ENCODE results near the gene FAHD2A.
"Not testable (repeated sequence)": the region's sequence is repeated elsewhere in the genome, so short reads cannot be mapped to it uniquely, and the experiment has no call there.

Gene FAHD2A

GRCh38 chr2:95392730-95393455, 9.6 kb upstream of the FAHD2A start:
- no peaks in the 10 kb centered on the region for H3K9me3 Mint-ChIP-seq
- H3K36me3 Mint-ChIP-seq (ENCODE audit: low read depth): no peaks in the 10 kb centered on the region
- no peaks in the 10 kb centered on the region for H3K27me3 Mint-ChIP-seq
- no peaks in the 10 kb centered on the region for H3K4me1 Mint-ChIP-seq (ENCODE audit: low read depth)
- H3K4me3 Mint-ChIP-seq: no peak overlapping the region
- H3K27ac Mint-ChIP-seq: no peak overlapping the region

GRCh38 chr2:95393901-95394300, 8.6 kb upstream of the FAHD2A start:
- H3K27me3 Mint-ChIP-seq: no peaks in the 10 kb centered on the region
- no peaks in the 10 kb centered on the region for H3K4me1 Mint-ChIP-seq (ENCODE audit: low read depth)
- H3K9me3 Mint-ChIP-seq: no peaks in the 10 kb centered on the region
- no peak overlapping the region for H3K4me3 Mint-ChIP-seq
- H3K36me3 Mint-ChIP-seq (ENCODE audit: low read depth): no peaks in the 10 kb centered on the region
- no peak overlapping the region for H3K27ac Mint-ChIP-seq

- Mint-ChIP-seq H3K27me3 (no peaks in the 10 kb centered on the region), H3K4me1 (ENCODE audit: low read depth) (peaks cover 18% of the 10 kb centered on the region), H3K36me3 (ENCODE audit: low read depth) (peaks cover 3% of the 10 kb centered on the region), H3K27ac (no peak overlapping the region), H3K9me3 (no peaks in the 10 kb centered on the region), H3K4me3 (no peak overlapping the region)
Measured at GRCh38 chr2:95399061-95399460, 3.4 kb upstream of the FAHD2A start.

- Mint-ChIP-seq H3K4me1 (ENCODE audit: low read depth) (peaks cover 22% of the 10 kb centered on the region), H3K27ac (peak overlapping the region; percentile 77), H3K4me3 (peak overlapping the region; percentile 98), H3K9me3 (no peaks in the 10 kb centered on the region), H3K27me3 (no peaks in the 10 kb centered on the region), H3K36me3 (ENCODE audit: low read depth) (peaks cover 3% of the 10 kb centered on the region)
Measured at GRCh38 chr2:95401480-95401879, 1.0 kb upstream of the FAHD2A start.

- Mint-ChIP-seq H3K27ac (peak overlapping the region; percentile 77), H3K4me3 (peak overlapping the region; percentile 98), H3K4me1 (ENCODE audit: low read depth) (peaks cover 22% of the 10 kb centered on the region)
- H3K27me3 Mint-ChIP-seq; H3K36me3 Mint-ChIP-seq (ENCODE audit: low read depth); H3K9me3 Mint-ChIP-seq: not testable (repeated sequence)
Measured at GRCh38 chr2:95402004-95402369, 521 bp upstream of the FAHD2A start.

- H3K27me3 Mint-ChIP-seq, H3K9me3 Mint-ChIP-seq: not testable (repeated sequence)
- H3K27ac Mint-ChIP-seq: peak overlapping the region; percentile 89
- peaks cover 22% of the 10 kb centered on the region for H3K4me1 Mint-ChIP-seq (ENCODE audit: low read depth)
- H3K4me3 Mint-ChIP-seq: peak overlapping the region; percentile 98
- H3K36me3 Mint-ChIP-seq (ENCODE audit: low read depth): peaks cover 15% of the 10 kb centered on the region
Measured at GRCh38 chr2:95403204-95403721, 755 bp downstream of the FAHD2A start.

GRCh38 chr2:95403824-95404223, 1.3 kb downstream of the FAHD2A start:
- H3K4me1 Mint-ChIP-seq (ENCODE audit: low read depth): peaks cover 22% of the 10 kb centered on the region
- not testable (repeated sequence) for H3K27ac Mint-ChIP-seq
- H3K4me3 Mint-ChIP-seq: peak overlapping the region; percentile 98

GRCh38 chr2:95404676-95405075, 2.2 kb downstream of the FAHD2A start:
- H3K9me3 Mint-ChIP-seq, H3K27me3 Mint-ChIP-seq, H3K27ac Mint-ChIP-seq: not testable (repeated sequence)
- peaks cover 22% of the 10 kb centered on the region for H3K4me1 Mint-ChIP-seq (ENCODE audit: low read depth)
- peak overlapping the region; percentile 44 for H3K4me3 Mint-ChIP-seq
- peaks cover 23% of the 10 kb centered on the region for H3K36me3 Mint-ChIP-seq (ENCODE audit: low read depth)

More at GRCh38 chr2:95403824-95404223, 1.3 kb downstream of the FAHD2A start:
- H3K36me3 Mint-ChIP-seq (ENCODE audit: low read depth): peaks cover 21% of the 10 kb centered on the region
- not testable (repeated sequence) for H3K27me3 Mint-ChIP-seq, H3K9me3 Mint-ChIP-seq

GRCh38 chr2:95411239-95411638, 8.7 kb downstream of the FAHD2A start:
- H3K27ac Mint-ChIP-seq; H3K9me3 Mint-ChIP-seq; H3K4me3 Mint-ChIP-seq; H3K27me3 Mint-ChIP-seq; H3K4me1 Mint-ChIP-seq (ENCODE audit: low read depth): not testable (repeated sequence)
- H3K36me3 Mint-ChIP-seq (ENCODE audit: low read depth): peaks cover 32% of the 10 kb centered on the region

GRCh38 chr2:95414015-95414594, 11.6 kb downstream of the FAHD2A start:
- not testable (repeated sequence) for H3K27ac Mint-ChIP-seq; H3K4me1 Mint-ChIP-seq (ENCODE audit: low read depth); H3K27me3 Mint-ChIP-seq; H3K4me3 Mint-ChIP-seq; H3K9me3 Mint-ChIP-seq
- H3K36me3 Mint-ChIP-seq (ENCODE audit: low read depth): peaks cover 12% of the 10 kb centered on the region

GRCh38 chr2:95415138-95415537, 12.6 kb downstream of the FAHD2A start:
- not testable (repeated sequence) for H3K27ac Mint-ChIP-seq; H3K9me3 Mint-ChIP-seq; H3K27me3 Mint-ChIP-seq; H3K4me3 Mint-ChIP-seq; H3K4me1 Mint-ChIP-seq (ENCODE audit: low read depth)
- peaks cover 12% of the 10 kb centered on the region for H3K36me3 Mint-ChIP-seq (ENCODE audit: low read depth)

GRCh38 chr2:95415561-95415960, 13.1 kb downstream of the FAHD2A start:
- H3K4me1 Mint-ChIP-seq (ENCODE audit: low read depth); H3K27me3 Mint-ChIP-seq; H3K27ac Mint-ChIP-seq; H3K4me3 Mint-ChIP-seq; H3K9me3 Mint-ChIP-seq: not testable (repeated sequence)
- peaks cover 12% of the 10 kb centered on the region for H3K36me3 Mint-ChIP-seq (ENCODE audit: low read depth)

GRCh38 chr2:95427196-95427867, 24.8 kb downstream of the FAHD2A start:
- not testable (repeated sequence) for H3K9me3 Mint-ChIP-seq; H3K4me3 Mint-ChIP-seq; H3K27ac Mint-ChIP-seq; H3K4me1 Mint-ChIP-seq (ENCODE audit: low read depth); H3K36me3 Mint-ChIP-seq (ENCODE audit: low read depth); H3K27me3 Mint-ChIP-seq

GRCh38 chr2:95429748-95430467, 27.4 kb downstream of the FAHD2A start:
- H3K27ac Mint-ChIP-seq: not testable (repeated sequence)

GRCh38 chr2:95433373-95433772, 30.9 kb downstream of the FAHD2A start:
- not testable (repeated sequence) for H3K27me3 Mint-ChIP-seq; H3K9me3 Mint-ChIP-seq; H3K4me1 Mint-ChIP-seq (ENCODE audit: low read depth); H3K27ac Mint-ChIP-seq; H3K4me3 Mint-ChIP-seq; H3K36me3 Mint-ChIP-seq (ENCODE audit: low read depth)

More at GRCh38 chr2:95429748-95430467, 27.4 kb downstream of the FAHD2A start:
- H3K27me3 Mint-ChIP-seq; H3K36me3 Mint-ChIP-seq (ENCODE audit: low read depth); H3K4me3 Mint-ChIP-seq; H3K9me3 Mint-ChIP-seq; H3K4me1 Mint-ChIP-seq (ENCODE audit: low read depth): not testable (repeated sequence)
